HEK293T (cell line): Measurements from ENCODE around the gene CC2D2A.

Experiments used
- ARNT ChIP-seq: fragments of 450-650 bp; IDR thresholded peaks from 2 replicates; pipeline ENCODE4 v1.6.1; 2017; ENCODE audit warnings: mild to moderate bottlenecking
- BHLHE40 ChIP-seq: fragments of 450-650 bp; IDR thresholded peaks from 2 replicates; pipeline ENCODE4 v1.6.1; 2016; ENCODE audit warnings: mild to moderate bottlenecking, moderate library complexity, borderline replicate concordance
- ELF4 ChIP-seq: fragments of 450-650 bp; IDR thresholded peaks from 2 replicates; pipeline ENCODE4 v1.6.1; 2017; ENCODE audit warnings: antibody characterized with exemption
- FOXK2 ChIP-seq: fragments of 450-650 bp; IDR thresholded peaks from 2 replicates; pipeline ENCODE4 v1.6.1; 2016; ENCODE audit warnings: mild to moderate bottlenecking
- FOXM1 ChIP-seq: fragments of 450-650 bp; IDR thresholded peaks from 2 replicates; pipeline ENCODE4 v1.6.1; 2017; ENCODE audit warnings: mild to moderate bottlenecking, borderline replicate concordance
- HDGF ChIP-seq: fragments of 450-650 bp; IDR thresholded peaks from 2 replicates; pipeline ENCODE4 v1.6.1; 2017; ENCODE audit warnings: antibody characterized with exemption, borderline replicate concordance
- L3MBTL2 ChIP-seq: fragments of 450-650 bp; conservative IDR thresholded peaks from 2 replicates; pipeline ENCODE4 v1.6.1; 2016; ENCODE audit warnings: mild to moderate bottlenecking
- LEF1 ChIP-seq: fragments of 450-650 bp; IDR thresholded peaks from 2 replicates; pipeline ENCODE4 v1.6.1; 2017; ENCODE audit warnings: mild to moderate bottlenecking, borderline replicate concordance
- SP1 ChIP-seq: fragments of 450-650 bp; IDR thresholded peaks from 2 replicates; pipeline ENCODE4 v1.6.1; 2017
- SUZ12 ChIP-seq: fragments of 450-650 bp; IDR thresholded peaks from 2 replicates; pipeline ENCODE4 v1.6.1; 2016; ENCODE audit warnings: mild to moderate bottlenecking
- TARDBP ChIP-seq: fragments of 450-650 bp; IDR thresholded peaks from 2 replicates; pipeline ENCODE4 v1.6.1; 2016
- TF ChIP-seq, protein P1 (sequence below): fragments of 450-650 bp; IDR thresholded peaks from 2 replicates; pipeline ENCODE4 v1.6.1; 2016

DNA sequence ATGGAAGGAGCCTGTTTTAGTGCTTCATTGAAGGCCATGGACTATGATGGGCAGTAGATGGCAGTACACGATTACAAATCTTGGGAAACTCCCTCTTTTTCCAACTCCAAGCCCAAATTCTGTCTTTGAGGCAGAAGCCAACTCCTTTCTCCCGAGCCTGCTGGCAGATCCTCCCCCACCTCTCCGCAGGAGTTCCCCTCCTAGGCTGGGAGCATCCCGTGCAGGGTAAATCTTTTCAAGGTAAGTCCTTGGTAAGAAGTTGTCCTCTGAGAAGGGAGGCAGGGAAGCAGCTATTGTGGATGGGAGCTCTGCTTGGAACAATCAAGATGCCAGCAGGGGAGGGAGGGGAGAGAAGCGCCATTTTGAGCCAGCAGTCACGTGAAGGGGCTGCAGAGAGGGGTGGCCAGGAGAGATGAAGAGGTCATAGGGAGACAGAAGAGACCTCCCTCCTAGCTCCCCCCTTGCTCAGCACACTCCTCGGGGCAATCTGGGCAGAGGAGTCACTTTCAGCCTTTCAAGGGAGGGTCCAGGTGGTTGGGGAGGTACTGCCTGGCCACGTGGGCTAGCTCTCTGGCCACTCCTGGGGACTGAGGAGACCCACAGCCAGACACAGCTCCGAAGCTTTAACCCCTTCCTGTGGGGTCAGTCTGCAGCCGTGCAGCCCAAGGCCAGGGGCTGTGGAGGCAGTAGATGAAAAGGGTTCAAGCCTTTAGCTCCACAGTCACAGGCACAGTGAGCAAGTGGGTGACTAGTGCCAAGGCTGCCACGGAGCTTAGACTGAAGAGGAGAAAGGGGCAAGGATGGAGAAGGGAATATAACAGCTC lies 9.6 kb downstream of the CC2D2A start:
- TF ChIP-seq ARNT, result no peak
- peak; percentile 80 for TF ChIP-seq L3MBTL2
- TF ChIP-seq SP1, result no peak
- no peak for TF ChIP-seq TARDBP
- TF ChIP-seq ELF4, result no peak
- TF ChIP-seq FOXM1, result no peak
- TF ChIP-seq SUZ12, result no peak
- TF ChIP-seq BHLHE40, result no peak
- TF ChIP-seq FOXK2, result no peak
- TF ChIP-seq, protein P1, sequence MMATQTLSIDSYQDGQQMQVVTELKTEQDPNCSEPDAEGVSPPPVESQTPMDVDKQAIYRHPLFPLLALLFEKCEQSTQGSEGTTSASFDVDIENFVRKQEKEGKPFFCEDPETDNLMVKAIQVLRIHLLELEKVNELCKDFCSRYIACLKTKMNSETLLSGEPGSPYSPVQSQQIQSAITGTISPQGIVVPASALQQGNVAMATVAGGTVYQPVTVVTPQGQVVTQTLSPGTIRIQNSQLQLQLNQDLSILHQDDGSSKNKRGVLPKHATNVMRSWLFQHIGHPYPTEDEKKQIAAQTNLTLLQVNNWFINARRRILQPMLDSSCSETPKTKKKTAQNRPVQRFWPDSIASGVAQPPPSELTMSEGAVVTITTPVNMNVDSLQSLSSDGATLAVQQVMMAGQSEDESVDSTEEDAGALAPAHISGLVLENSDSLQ, result no peak
- no peak; the same call in 1 of the 2 replicates for TF ChIP-seq LEF1
- TF ChIP-seq HDGF, result no peak
